Measurements from ENCODE around the gene ARHGAP27.

Gene ARHGAP27

GRCh38 chr17:45430738-45431530 is 1.7 kb downstream of the ARHGAP27 start:
- no peak for DNase-seq (ENCODE audit: low spot score)

DNA sequence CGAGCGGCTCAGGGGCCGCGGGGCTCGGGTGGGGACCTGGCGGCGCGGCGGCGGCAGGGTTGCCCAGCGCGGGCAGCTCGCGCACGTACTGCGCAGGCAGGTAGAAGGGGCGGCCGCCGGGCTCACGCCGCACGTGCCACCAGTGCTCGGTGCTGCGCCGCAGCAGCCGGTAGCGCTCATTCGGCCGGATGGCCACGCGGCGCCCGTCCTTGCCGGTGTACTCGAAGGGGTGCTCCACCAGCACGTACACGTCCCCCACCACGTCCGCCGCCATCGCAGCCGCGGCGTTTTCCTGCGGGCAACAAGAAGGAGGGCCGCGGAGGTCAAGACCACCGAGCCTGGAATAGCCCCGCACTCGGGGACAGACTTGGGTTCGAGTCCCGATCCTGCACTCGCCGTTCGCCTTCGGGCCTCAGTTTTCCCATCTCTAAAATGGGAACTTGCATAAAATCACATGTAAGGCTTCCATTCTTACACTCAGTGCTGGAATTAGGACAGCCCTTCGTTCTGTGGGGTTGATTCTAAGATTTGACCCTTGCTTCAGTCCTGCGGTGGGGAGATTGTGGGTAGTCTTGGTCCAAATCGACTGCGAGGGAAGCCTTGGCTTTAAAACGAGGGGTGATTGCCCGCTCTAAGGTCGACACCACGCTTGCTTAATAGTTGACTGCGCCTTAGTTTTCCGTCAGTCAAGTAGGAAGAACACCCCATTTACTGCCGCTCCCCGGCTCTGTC is 2.5 kb downstream of the ARHGAP27 start:
- DNase-seq (ENCODE audit: low spot score), result no peak

- no peak for DNase-seq (ENCODE audit: low spot score)
These were observed 3.2 kb downstream of the ARHGAP27 start for GRCh38 chr17:45429339-45430005.

DNA sequence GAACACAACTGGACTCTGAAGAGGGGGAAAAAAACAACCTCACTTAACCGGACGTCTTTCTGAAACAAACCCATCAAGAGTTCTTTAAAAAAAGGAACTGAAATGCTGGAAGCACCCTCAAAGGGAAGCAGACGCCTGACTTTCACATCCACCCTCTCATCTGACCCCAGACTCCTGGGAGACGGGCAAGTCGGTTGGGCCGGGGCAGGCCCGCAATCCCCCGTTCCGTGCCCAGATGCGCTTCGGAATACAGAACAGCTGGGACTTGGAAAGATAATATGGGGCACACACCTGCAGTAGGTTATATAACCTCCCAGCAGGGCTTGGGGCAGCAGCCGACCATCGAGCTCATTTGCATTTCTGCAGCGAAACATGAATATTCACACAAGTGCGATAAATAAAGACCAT is 3.7 kb downstream of the ARHGAP27 start:
- no peak for DNase-seq (ENCODE audit: low spot score)

DNA sequence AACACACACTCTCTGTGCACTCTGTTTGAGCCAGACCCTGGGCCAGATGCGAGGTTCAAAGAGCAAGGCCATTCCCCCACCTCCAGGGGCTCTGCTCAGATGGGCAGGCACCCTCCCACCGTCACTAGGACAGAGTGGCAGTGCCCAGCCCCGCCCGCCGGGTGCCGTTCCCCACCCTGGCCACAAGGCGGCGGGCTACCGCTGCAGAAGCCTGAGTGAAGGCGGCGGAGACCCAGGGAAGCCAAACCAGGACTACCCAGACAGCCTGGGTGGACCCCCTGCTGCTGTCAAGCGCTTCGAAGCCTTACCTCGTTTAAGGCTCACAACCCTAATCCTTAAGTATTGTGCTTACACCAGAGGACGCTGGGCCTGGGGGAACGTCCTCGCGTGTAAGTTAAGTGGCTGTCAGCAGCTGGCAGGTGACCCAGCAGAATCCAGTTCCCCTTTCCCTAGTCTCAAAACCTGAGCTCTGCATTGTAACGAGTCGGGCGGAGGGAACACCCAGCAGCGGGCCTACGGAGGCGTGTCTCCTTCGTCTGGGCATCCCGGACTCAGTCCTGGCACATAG is 4.5 kb downstream of the ARHGAP27 start:
- DNase-seq (ENCODE audit: low spot score), result no peak

GRCh38 chr17:45427181-45427835 is 5.4 kb downstream of the ARHGAP27 start:
- no peak for DNase-seq (ENCODE audit: low spot score)

DNA sequence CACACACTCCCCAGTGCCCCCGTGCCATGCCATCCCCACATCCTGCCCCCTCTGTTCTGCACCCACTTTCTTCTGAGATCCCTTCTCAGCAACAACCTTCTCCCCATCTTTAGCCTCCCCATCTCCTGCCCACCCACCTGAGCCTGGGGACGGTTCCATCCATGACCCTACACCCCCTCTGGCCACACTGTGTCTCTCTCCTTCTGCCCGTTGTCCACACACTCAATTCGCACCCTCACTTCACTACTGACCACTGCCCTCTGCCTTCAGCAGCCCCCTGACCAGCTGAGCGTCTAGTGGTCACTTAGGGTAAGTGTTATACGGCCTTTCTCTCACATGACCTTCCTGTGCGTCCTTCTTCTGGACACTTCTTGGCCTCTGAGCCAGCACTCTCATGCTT is 6.1 kb downstream of the ARHGAP27 start:
- DNase-seq (ENCODE audit: low spot score), result no peak

GRCh38 chr17:45425984-45426413 is 6.7 kb downstream of the ARHGAP27 start:
- DNase-seq (ENCODE audit: low spot score), result no peak

GRCh38 chr17:45425125-45425983 is 7.3 kb downstream of the ARHGAP27 start:
- DNase-seq (ENCODE audit: low spot score), result no peak

DNA sequence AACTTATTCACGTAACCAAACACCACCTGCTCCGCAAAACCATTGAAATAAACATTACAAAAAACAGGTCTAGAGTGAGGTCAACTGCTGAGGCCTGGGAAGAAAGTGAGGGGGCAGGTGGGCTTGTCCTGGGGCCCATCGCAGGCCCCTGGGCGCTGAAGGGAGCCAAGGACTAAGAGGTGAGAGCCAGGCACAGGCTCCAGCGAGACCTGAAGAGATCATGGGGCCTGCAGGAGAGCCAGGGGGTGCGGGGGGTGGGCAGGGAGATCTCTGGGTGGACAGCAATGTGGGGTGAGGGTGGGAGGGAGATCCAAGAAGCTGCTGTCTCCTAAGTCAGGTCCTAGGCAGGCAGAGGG is 7.9 kb downstream of the ARHGAP27 start:
- no peak for DNase-seq (ENCODE audit: low spot score)

GRCh38 chr17:45423975-45424335 is 8.7 kb downstream of the ARHGAP27 start:
- no peak for DNase-seq (ENCODE audit: low spot score)

DNA sequence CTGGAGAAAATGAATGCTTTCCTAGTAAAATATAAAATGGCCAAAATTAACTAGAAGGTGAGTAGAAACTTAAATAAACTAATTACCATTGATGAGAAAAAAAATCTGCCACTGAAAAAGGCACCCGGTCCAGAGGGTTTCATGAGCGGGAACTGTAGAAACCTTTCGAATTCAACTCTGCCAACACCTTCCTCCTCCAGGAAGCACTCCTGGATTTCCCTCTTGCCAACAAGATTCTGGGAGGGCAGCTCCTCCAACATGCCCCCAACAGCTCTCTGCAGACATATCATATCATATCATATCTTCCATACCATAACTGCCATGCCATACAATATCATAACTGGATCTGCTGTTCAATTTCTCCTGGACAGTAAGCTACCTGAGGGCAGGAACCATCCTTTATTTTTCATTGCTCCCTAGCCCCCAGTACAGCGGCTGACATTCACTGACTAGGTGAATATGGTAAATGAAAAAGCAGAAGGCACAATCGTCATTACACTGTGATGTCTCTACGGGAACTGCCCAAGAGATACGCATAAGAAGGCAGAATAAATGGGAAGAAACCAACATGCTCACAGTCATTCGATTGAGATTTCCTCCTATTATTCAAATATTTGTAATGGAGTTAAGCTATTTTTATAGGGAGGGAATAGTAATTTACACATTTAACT is 9.2 kb downstream of the ARHGAP27 start:
- no peak for DNase-seq (ENCODE audit: low spot score)

GRCh38 chr17:45414990-45415881 is 17.4 kb downstream of the ARHGAP27 start:
- no peak for DNase-seq (ENCODE audit: low spot score)

- no peak for DNase-seq (ENCODE audit: low spot score)
These were observed 19.2 kb downstream of the ARHGAP27 start for GRCh38 chr17:45413498-45413923.

DNA sequence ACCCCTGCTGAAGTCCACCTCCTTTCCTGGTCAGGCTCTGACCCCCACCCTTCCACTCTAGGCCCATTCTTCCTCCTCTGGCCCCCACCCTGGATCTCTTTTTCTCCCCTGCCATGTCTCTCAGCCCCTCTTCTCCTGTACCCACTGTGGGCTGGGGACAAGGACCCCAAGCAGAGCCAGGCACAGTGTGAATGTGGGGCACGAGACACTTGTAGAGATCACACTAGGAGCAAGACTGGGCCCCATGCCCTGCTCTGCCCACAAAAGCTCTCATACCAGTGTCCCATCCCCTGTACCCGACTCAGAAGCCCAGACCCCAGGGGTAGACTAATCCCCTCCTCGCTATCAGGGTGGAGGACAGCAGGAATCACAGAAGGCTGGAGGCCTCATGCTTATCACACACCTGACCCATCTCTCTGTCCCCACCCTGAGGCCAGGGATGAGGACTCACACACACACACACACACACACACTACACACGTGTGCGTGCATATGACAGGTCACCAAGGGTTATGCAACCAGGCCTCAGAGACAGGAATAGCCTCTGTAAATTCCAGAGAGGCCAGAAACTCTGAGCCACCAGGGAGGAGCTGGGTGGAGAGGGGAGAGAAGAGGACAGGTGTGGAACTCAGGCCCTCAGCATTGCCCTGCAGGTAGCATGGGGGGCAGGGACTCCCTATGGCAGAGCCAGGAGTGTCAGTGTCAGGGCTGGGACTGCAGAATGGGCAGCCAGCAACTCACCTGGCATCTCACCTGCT is 21.1 kb downstream of the ARHGAP27 start:
- DNase-seq (ENCODE audit: low spot score), result no peak

DNA sequence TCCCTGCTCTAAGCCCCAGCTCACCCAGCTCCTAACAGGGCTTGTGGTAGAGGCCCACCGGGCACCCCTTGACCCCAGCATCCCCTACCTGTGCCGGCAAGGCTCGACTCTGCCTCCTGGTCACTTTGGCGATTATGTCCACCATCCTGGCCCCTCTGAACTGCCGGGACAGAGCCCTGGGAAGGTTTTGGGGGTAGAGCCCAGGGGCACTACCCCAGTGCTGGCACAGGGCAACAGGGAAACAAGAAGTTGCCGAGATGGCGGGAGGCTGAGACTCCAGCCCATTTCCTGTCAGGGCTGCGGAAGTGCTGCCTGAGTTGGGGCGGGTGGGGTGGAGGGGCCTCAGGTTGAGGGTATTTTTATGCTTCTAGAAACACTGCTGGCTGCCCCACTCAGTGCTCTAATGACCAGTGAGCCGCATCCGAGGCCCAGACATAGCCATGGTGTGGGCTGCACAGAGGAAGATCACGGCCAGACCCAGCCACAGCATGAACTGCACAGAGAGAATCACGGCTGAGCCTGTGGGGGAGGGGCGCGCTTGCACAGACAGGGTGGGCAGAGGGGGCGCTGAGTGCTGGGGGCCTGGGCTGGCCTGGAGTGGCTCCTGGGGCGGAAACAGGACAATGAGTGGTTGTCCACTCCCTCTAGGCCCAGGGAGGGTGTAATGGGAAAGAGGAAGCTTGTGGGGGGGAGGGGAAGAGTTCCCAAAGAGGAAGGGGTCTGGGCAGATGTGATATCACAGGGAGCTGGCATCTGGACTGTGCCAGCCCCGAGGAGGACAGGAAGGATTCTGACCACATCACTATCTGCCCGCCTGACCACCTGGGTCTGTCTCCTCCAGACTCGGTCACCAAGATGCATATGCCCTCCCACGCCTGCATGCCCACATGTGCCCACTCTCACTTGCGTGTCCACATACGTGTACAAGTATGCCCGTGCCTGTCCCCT is 22.3 kb downstream of the ARHGAP27 start:
- DNase-seq (ENCODE audit: low spot score), result no peak

- no peak for DNase-seq (ENCODE audit: low spot score)
These were observed 23.0 kb downstream of the ARHGAP27 start for GRCh38 chr17:45409659-45410076.

Data from putamen (tissue), 1 donor.